D721Med (cell line): ENCODE results near the gene CAPN10.

Source experiments
- DNase-seq: peaks from one replicate; pipeline ENCODE4 v3.0.0; 2011; ENCODE audit warnings: low spot score; ENCODE audit not compliant: insufficient read length
- FAIRE-seq: peaks from 2 replicates; lab custom pipeline; 2011; peaks lifted over from hg19 to GRCh38; lab: Jason Lieb, UNC
- CTCF ChIP-seq: IDR thresholded peaks from 2 replicates; pipeline ENCODE4 v1.5.1; 2012; ENCODE audit warnings: mild to moderate bottlenecking, control low read depth; ENCODE audit not compliant: insufficient read depth; ENCODE audit errors: missing control alignments

Gene CAPN10

GRCh38 chr2:240588006-240588655 is 1.6 kb downstream of the CAPN10 start:
- FAIRE-seq (no peak), DNase-seq (no peak)
- no peak for TF ChIP-seq CTCF

GRCh38 chr2:240588669-240589068 is 2.1 kb downstream of the CAPN10 start:
- DNase-seq (no peak), FAIRE-seq (no peak)
- TF ChIP-seq CTCF, result no peak

- no peak for DNase-seq
- no peak for TF ChIP-seq CTCF
- no peak for FAIRE-seq
Measured at GRCh38 chr2:240589375-240589774, 2.8 kb downstream of the CAPN10 start.

GRCh38 chr2:240589850-240590525 is 3.5 kb downstream of the CAPN10 start:
- no peak for TF ChIP-seq CTCF
- no peak for FAIRE-seq
- DNase-seq, result no peak

GRCh38 chr2:240590681-240591111 is 4.2 kb downstream of the CAPN10 start:
- TF ChIP-seq CTCF, result no peak
- no peak for DNase-seq
- FAIRE-seq, result no peak

GRCh38 chr2:240591226-240591625 is 4.7 kb downstream of the CAPN10 start:
- DNase-seq, result no peak
- no peak for TF ChIP-seq CTCF
- FAIRE-seq, result no peak

- FAIRE-seq (no peak), DNase-seq (no peak)
- no peak for TF ChIP-seq CTCF
Measured at GRCh38 chr2:240591784-240592183, 5.2 kb downstream of the CAPN10 start.
